ENCODE data around the gene SOBP. TPM values are rescaled to one million over a fixed set of nuclear protein-coding genes. Genes with fewer than 3 reads are reported as not detected.

SOBP gene
- total RNA-seq, 1 donor from 2014 or later = 1.2 TPM

- Histone ChIP-seq H3K4me3 (ENCODE audit: low read depth, low read length) (no peak overlapping the region), H3K36me3 (ENCODE audit: control insufficient read depth, insufficient read depth, low read length) (no peaks in the 10 kb centered on the region), H3K27me3 (ENCODE audit: control insufficient read depth, insufficient read depth, low read length) (no peaks in the 10 kb centered on the region)
- DNase-seq (ENCODE audit: low read depth) = no peak
- no peak for TF ChIP-seq CTCF (IDR thresholded peaks at IDR 0.05; ENCODE audit: insufficient read depth, low read length, poor library complexity, severe bottlenecking)
These were observed 166.5 kb downstream of the SOBP start for GRCh38 chr6:107656401-107656800.

GRCh38 chr6:107656883-107657282 is 167.0 kb downstream of the SOBP start:
- TF ChIP-seq CTCF (IDR thresholded peaks at IDR 0.05; ENCODE audit: insufficient read depth, low read length, poor library complexity, severe bottlenecking) = no peak
- Histone ChIP-seq H3K4me3 (ENCODE audit: low read depth, low read length) (no peak overlapping the region), H3K36me3 (ENCODE audit: control insufficient read depth, insufficient read depth, low read length) (no peaks in the 10 kb centered on the region), H3K27me3 (ENCODE audit: control insufficient read depth, insufficient read depth, low read length) (no peaks in the 10 kb centered on the region)
- DNase-seq (ENCODE audit: low read depth) = no peak

- Histone ChIP-seq H3K36me3 (ENCODE audit: control insufficient read depth, insufficient read depth, low read length) (no peaks in the 10 kb centered on the region), H3K4me3 (ENCODE audit: low read depth, low read length) (no peak overlapping the region), H3K27me3 (ENCODE audit: control insufficient read depth, insufficient read depth, low read length) (no peaks in the 10 kb centered on the region)
- DNase-seq (ENCODE audit: low read depth) = no peak
- TF ChIP-seq CTCF (IDR thresholded peaks at IDR 0.05; ENCODE audit: insufficient read depth, low read length, poor library complexity, severe bottlenecking) = no peak
These were observed 167.4 kb downstream of the SOBP start for GRCh38 chr6:107657373-107657754.

GRCh38 chr6:107657755-107658461 is 168.0 kb downstream of the SOBP start:
- no peak overlapping the region for H3K4me3 ChIP-seq (ENCODE audit: low read depth, low read length)

GRCh38 chr6:107658920-107659865 is 169.3 kb downstream of the SOBP start:
- no peak overlapping the region for H3K4me3 ChIP-seq (ENCODE audit: low read depth, low read length)
- H3K36me3 ChIP-seq (ENCODE audit: control insufficient read depth, insufficient read depth, low read length) = no peaks in the 10 kb centered on the region
- no peak for DNase-seq (ENCODE audit: low read depth)
- no peak for TF ChIP-seq CTCF (IDR thresholded peaks at IDR 0.05; ENCODE audit: insufficient read depth, low read length, poor library complexity, severe bottlenecking)
- peaks cover under 1% of the 10 kb centered on the region for H3K27me3 ChIP-seq (ENCODE audit: control insufficient read depth, insufficient read depth, low read length)

More at GRCh38 chr6:107657755-107658461, 168.0 kb downstream of the SOBP start:
- H3K36me3 ChIP-seq (ENCODE audit: control insufficient read depth, insufficient read depth, low read length) = no peaks in the 10 kb centered on the region
- DNase-seq (ENCODE audit: low read depth) = peak; percentile 35
- no peaks in the 10 kb centered on the region for H3K27me3 ChIP-seq (ENCODE audit: control insufficient read depth, insufficient read depth, low read length)
- TF ChIP-seq CTCF (IDR thresholded peaks at IDR 0.05; ENCODE audit: insufficient read depth, low read length, poor library complexity, severe bottlenecking) = peak; percentile 33

All from kidney epithelial cell (primary cell).